IPS-NIHi11 (cell line): ENCODE data around the gene LOXL4.

ENCODE experiments used
- DNase-seq: peaks from one replicate; pipeline ENCODE4 v3.0.0; 2012; ENCODE audit warnings: mixed read lengths, low spot score

LOXL4 gene

GRCh38 chr10:98295401-98295811, 27.4 kb upstream of the LOXL4 start:
- DNase-seq, result no peak

- no peak for DNase-seq
Measured at GRCh38 chr10:98294270-98294627, 26.3 kb upstream of the LOXL4 start.

DNA sequence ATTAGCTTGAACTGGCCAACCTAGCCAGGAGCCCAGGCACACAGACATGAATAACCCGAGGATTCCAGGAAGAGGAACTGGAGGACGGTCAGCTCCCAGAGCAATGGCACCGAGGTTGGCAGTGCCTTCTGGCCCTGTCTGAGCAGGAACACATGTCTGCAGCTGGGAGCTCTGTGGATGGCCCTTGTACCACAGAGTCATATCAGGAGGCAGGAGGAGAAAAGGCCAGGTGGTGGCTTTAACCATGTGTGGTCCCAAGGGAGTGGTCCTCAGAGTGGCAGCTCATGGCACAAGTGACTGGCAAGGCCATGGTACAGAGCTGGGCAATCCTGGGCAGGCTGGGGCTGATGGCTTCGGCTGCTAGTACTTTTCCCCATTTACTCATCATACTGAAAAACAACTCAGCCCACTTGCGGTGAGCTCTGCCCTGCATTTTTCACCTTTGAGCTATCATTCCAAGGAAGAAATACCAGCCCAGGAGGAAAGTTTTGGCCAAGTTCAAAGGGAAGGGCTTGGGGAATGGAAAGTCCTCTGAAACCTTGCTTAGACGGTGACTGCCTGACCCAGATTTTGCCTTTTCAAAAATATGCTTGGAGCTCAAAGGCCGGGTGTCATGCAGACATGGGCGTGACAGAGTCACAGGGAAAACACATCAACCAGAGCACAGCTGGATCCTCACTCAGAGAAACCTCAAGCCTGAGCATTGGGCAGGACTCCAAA, 25.7 kb upstream of the LOXL4 start:
- no peak for DNase-seq

DNA sequence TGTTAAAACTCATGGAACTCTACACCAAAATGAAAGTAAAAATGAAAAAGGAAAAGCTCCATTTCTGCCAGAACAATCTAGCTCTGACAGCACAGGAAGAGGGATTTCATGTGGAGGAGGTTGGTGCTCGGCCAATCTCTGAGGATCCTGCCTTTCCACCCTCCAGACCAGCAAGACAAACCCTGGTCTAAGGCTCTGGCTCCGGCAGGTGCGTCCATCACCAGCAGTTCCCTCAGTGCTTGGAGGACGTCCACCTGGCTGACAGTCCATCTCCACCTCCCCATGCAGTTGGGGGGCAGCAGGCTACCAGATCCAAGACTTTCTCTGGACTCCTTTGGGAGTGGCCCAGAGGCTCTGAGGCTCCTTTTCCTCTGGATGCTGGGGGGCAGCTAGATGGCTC, 25.0 kb upstream of the LOXL4 start:
- DNase-seq, result no peak

GRCh38 chr10:98289802-98290209, 21.8 kb upstream of the LOXL4 start:
- DNase-seq, result no peak

- no peak for DNase-seq
Measured at GRCh38 chr10:98287321-98287720, 19.3 kb upstream of the LOXL4 start.

GRCh38 chr10:98286419-98286818, 18.4 kb upstream of the LOXL4 start:
- no peak for DNase-seq

DNA sequence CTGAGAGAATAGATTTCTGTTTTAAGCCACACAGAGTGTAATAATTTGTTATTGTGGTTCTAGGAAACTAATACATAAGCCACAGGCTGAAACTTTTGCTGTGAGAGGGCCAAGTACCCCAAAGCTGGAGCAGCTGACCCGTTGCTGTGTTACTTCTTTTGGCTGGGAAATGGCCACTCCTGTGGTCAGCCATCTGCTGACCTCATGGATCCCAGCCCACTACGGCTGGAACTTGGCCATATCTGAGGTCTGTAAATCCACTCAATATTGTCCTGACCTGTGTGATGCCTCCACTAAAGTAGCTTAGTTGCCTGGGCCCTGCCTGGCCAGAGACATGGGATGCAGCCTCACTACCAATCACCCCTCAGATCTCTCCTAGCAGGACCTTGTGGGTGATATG, 17.4 kb upstream of the LOXL4 start:
- DNase-seq, result no peak

DNA sequence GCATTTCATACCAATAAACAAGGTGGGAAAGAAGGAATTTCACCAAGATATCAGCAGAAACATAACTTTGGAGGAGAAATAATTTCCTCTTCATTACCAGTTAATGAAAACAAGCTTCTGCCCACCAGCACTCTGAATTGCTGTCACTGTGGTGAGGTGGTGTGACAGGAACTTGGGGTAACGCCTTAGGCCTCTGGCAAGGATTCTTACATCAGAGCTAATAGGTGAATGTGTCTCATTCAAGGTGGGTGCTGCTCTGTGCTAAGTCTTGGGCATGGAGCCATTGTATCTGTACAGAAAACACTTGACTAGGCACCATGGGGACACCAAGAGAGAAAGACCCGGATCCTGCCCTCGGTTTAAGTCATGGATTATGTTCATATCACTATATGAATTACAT, 8.3 kb upstream of the LOXL4 start:
- no peak for DNase-seq

DNA sequence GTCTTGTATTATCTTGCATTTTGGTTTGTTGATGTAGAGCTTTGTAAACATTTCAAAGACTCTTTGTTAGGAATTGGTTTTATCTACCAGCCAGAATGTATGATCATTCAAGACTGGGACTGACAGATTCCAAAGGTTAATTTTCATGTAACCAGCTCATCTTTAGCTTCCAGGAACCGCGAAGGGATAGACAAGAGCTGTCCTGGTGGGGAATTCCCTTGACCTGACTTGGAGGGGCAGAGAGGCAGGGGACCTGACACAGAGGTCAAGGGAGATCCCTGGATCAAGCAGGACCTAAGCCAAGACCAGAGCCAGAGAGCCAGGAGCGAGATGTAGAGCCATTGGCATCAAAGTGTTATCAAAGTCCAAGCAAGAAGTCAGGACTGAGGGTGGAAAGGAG, 6.6 kb upstream of the LOXL4 start:
- no peak for DNase-seq

DNA sequence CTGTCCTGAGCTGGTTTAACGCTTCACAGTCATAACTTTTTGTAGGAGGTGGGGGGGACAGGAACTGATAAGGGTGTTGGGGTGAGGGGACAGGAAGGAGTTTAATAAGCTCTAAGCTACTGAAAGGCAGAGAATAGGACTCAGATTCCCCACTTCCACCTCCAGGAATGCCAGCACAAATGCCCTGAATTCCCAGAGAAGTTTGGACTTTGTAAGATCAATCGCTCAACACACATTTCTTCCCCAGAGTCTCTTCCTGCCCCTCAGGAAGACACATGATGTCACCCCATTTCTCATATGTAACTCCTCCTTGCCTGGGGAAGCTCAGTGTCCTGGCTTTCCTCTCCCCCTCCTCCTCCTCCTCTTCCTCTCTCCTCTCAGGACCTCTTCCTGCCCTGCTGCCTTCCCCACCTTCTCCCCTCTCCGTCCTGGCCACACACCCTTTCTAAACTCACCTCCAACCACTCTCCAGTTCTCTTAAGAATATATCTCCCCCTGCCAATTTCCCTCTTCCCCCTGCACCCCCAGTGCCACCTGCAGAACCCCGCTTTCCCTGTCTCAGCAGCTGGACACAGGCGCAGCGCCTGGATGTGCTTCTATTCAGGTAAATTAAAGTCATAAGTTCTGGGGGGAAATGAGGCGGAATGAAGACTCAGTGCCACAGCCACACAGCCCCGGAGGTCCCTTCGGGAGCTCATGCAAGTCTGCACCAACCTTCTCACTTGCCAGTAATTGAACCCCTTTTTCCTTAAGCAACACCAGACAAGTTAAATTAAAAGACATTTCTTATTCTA, 5.3 kb upstream of the LOXL4 start:
- no peak for DNase-seq

GRCh38 chr10:98272656-98273055, 4.7 kb upstream of the LOXL4 start:
- peak; percentile 40 for DNase-seq

DNA sequence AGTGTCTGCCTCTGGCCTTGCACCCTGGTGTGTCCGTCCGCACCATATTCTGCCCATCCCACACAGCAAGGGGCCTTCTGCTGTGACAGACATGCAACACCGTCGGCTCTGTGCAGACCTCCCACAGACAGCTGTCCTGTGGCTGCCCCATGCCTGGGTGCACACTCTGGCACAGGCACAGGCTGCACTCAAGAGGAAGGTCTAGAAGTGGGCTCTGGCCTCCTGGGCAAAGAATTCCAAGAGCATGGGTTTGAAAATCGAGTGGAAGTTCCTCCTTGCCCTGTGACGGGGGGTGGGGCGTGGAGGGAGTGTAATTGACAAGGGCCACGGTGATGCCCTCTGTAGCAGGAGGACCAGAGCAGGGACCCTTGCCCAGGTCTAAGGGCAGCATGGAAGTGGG, 4.3 kb upstream of the LOXL4 start:
- no peak for DNase-seq

GRCh38 chr10:98270786-98271185, 2.8 kb upstream of the LOXL4 start:
- no peak for DNase-seq

DNA sequence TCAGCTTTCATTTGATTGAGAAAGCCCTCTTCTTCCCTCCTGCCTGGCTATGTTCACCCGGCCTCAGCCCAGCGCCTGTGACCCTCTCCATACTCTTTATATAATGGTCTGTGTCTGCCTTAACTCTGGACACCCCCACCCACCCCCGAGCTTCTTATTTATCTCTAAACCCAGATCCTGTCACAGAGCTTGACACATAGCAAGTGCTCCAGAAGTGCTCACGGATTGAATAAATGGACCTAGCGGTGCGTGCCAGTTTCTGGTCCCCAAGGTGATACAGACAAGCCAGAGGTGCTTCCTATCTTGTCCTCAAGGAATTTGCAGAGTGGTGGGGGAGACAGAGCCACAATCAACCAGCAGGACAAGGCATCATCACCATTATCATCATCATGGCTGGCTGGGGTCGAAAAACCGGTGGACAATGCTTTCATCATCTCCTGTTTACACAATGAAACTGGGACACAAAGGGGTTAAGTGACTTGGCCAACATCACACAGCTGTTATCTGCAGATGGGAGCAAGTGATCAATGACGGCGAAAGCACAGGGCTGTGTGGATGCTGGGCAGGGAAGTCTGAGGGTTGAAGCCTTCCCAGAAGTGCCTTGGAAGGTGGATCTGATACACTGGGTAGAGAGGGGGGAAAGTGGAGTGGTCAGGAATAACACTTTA, 2.2 kb upstream of the LOXL4 start:
- no peak for DNase-seq

DNA sequence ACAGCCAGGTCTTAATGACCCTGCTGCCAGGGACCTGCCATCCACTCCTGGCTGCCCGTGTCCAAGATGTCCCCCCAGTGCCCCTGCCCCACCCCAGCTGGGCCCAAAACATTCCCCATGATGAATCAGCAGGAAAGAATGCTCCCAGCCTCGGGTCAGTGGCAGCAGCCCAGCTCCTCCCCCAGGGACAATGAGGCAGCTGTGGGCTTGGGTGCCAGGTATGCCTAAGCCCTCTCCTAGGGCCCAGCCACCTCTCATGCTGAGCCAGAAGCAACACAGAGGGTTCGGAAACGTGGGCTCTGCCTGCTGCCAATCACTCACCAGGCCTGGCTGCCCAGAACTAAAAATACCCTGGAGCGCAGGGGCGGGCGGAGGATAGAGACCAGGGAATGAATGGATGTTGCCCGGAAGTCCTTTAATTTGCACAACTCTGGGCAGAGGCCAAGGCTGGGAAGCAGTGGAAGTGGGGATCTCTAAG, 1.5 kb upstream of the LOXL4 start:
- peak; percentile 81 for DNase-seq

GRCh38 chr10:98268694-98269431, 869 bp upstream of the LOXL4 start:
- no peak for DNase-seq

DNA sequence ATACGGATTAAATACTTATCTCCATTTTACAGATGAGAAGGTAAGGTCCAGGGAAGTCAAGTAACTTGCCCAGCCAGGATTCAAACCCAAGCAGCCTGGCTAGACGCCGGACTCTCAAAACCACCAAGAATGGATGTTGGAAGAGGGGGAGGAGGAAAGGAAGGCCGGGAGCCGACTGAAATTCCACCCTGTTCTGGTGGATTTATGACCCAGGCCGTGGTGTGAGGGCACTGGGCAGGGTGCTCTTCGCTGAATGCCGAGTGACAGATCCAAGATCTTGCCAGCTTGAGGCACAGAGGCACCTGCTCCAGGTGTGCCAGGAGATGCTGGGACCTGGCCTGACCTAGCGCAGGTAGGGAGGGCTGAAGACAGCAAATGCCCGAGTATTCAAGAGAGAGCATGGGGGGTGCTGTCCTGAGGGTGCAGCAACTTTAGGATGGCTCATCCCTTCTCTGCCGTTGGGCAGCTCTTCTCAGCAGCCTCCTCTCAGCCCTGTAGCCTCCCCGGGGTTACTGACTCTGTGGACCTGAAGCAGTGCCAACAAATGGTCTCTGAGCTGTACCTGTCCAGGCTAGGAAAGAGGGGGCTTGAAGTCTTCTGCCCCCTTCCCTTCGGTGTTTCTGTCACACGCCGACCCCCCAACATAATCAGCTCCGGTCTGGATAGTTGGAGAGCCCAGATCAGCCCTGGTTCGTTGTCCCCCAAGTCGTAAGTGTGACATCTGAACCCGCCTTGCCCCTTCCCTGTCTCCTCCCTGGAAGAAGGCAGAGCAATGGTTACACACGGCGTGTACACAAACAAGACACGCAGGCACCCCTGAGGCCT, 713 bp downstream of the LOXL4 start:
- DNase-seq, result no peak

DNA sequence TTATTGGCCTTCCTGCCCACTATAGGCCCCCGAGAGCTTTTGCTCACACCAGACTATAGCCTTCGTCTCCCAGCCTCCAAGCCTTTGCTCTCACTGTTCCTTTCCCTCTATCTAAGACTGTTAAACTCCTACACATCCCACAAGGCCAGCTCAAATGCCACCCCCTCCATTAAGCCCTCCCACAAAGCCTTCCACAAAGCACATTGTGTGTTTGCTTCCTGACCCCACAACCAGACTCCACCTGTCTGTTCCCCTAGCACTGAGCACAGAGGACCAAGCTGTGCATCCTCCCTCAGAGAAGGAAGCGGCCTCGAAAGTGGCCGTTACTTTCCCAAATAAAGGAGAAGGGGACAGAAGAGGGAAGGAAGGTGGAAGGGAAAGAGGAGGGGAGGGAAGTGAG, 1.3 kb downstream of the LOXL4 start:
- no peak for DNase-seq

DNA sequence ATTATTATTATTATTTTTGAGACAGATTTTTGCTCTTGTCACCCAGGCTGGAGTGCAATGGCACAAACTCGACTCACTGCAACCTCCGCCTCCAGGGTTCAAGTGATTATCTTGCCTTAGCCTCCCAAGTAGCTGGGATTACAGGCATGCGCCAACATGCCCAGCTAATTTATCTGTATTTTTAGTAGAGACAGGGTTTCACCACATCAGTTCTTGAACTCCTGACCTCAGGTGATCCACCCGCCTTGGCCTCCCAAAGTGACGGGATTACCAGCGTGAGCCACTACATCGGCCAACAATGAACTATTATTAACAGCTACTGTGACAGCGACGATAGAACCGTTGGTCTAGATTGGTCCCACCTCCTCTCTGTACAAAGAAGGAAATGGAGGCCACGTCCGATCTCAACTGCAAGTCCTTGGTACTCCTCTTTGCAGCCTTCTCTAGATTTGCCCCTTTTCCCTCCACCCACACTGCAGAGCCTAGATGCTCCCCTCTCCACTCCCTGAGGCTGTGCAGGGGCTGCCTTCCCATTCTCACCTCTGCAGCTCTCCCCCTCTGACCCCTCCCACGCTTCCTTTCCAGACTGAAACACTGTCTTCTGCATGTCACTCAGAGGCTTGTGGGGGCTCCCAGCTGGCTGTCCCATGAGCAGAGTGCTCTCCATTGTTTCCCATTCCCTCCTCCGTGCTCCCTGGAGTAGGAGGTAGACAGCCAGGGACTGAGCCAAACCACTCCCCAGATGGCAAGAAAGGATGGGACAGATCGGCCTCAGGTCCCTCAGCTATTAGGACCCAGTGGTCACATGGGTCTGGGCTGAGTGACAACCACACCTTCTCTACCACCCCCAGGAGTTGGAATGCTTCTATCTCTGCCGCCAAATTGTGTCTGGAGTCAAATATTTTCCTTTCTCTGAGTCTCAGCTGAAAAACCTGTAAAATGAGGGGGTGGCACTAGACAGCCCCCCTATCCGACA, 2.3 kb downstream of the LOXL4 start:
- DNase-seq, result no peak
